H1 (cell line): ENCODE results near the gene FAM174B. TPM values are rescaled to one million over a fixed set of nuclear protein-coding genes. Genes with fewer than 3 reads are reported as not detected.

Experiments
- CTCF ChIA-PET: fragments of 300-600 bp; sonication (Branson Sonifier 250); formaldehyde crosslinking; loops from one replicate; lab custom pipeline; 2021; ENCODE audit not compliant: partially characterized antibody; lab: Charles Lee
- POLR2A ChIA-PET: fragments of 300-600 bp; sonication (Branson Sonifier 250); formaldehyde crosslinking; loops from one replicate; lab custom pipeline; 2021; ENCODE audit warnings: inconsistent platforms; ENCODE audit not compliant: partially characterized antibody; lab: Charles Lee
- DNase-seq, 2 experiments: peaks; one replicate each; pipeline versions ENCODE4 v3.0.0 to v3.0.0-alpha.2; 2010 to 2022; ENCODE audit warnings: low spot score in 2 of 2, low read depth in 1 of 2, mixed read lengths in 1 of 2
- FAIRE-seq: peaks from 2 replicates; lab custom pipeline; 2011; peaks lifted over from hg19 to GRCh38; lab: Jason Lieb, UNC
- H2AFZ ChIP-seq: 2 replicates; pipeline ENCODE4 v1.8.1; 2012; ENCODE audit warnings: low read length, inconsistent platforms
- H2AK5ac ChIP-seq: 2 replicates; pipeline ENCODE4 v1.6.1; 2013; ENCODE audit warnings: low read depth, low read length
- H2BK120ac ChIP-seq: replicated peaks from 2 replicates; pipeline ENCODE3; 2013; ENCODE audit warnings: low read depth, low read length, inconsistent platforms
- H2BK12ac ChIP-seq: 2 replicates; pipeline ENCODE4 v1.6.1; 2013; ENCODE audit warnings: low read depth, low read length
- H2BK15ac ChIP-seq: 2 replicates; pipeline ENCODE4 v1.6.1; 2013; ENCODE audit warnings: low read length
- H2BK20ac ChIP-seq: 2 replicates; pipeline ENCODE4 v1.6.1; 2013; ENCODE audit warnings: low read length
- H2BK5ac ChIP-seq: 2 replicates; pipeline ENCODE4 v1.6.1; 2013; ENCODE audit warnings: low read depth, low read length
- H3K14ac ChIP-seq: 2 replicates; pipeline ENCODE4 v1.6.1; 2013; ENCODE audit warnings: inconsistent platforms; ENCODE audit not compliant: insufficient read length
- H3K18ac ChIP-seq: 2 replicates; pipeline ENCODE4 v1.6.1; 2013; ENCODE audit warnings: low read length; ENCODE audit errors: extremely low read depth
- H3K23ac ChIP-seq: 2 replicates; pipeline ENCODE4 v1.6.1; 2013; ENCODE audit warnings: inconsistent platforms; ENCODE audit not compliant: insufficient read length
- H3K23me2 ChIP-seq: 2 replicates; pipeline ENCODE4 v1.6.1; 2013; ENCODE audit warnings: low read depth, low read length
- H3K27ac ChIP-seq: 2 replicates; pipeline ENCODE4 v1.6.1; 2011; ENCODE audit warnings: low read depth, low read length, inconsistent platforms
- H3K27me3 ChIP-seq, 4 experiments: replicated peaks in 1 of 4; 1 replicate in 1 of 4; 2 replicates in 3 of 4; pipeline versions ENCODE4 v1.6.1 to v1.8.1; 2011 to 2013; ENCODE audit warnings: low read length in 3 of 4, mild to moderate bottlenecking in 3 of 4, inconsistent platforms in 2 of 4, mixed read lengths in 2 of 4, moderate library complexity in 1 of 4; ENCODE audit not compliant: control insufficient read depth in 3 of 4, insufficient read depth in 3 of 4; ENCODE audit errors: extremely low read depth in 1 of 4
- H3K36me3 ChIP-seq, 4 experiments: 2 replicates each; pipeline versions ENCODE4 v1.6.1 to v1.8.1; 2011 to 2013; ENCODE audit warnings: mild to moderate bottlenecking in 4 of 4, low read length in 3 of 4, moderate library complexity in 2 of 4, control low read depth in 1 of 4, inconsistent platforms in 1 of 4; ENCODE audit not compliant: insufficient read depth in 4 of 4, control insufficient read depth in 2 of 4
- H3K4ac ChIP-seq: replicated peaks from 2 replicates; pipeline ENCODE3; 2013; ENCODE audit warnings: low read length, low read depth, mixed read lengths, inconsistent platforms; ENCODE audit not compliant: insufficient read length
- H3K4me1 ChIP-seq, 4 experiments: replicated peaks in 1 of 4; 1 replicate in 1 of 4; 2 replicates in 3 of 4; pipeline versions ENCODE4 v1.6.1 to v1.8.1; 2011 to 2013; ENCODE audit warnings: low read length in 3 of 4, inconsistent platforms in 2 of 4, mixed read lengths in 1 of 4; ENCODE audit not compliant: insufficient read depth in 4 of 4, control insufficient read depth in 3 of 4
- H3K4me2 ChIP-seq, 2 experiments: 2 replicates each; pipeline versions ENCODE4 v1.6.1 to v1.8.1; 2011 to 2013; ENCODE audit warnings: low read depth in 2 of 2, low read length in 2 of 2, control low read depth in 1 of 2, inconsistent platforms in 1 of 2, mild to moderate bottlenecking in 1 of 2; ENCODE audit not compliant: insufficient read depth in 1 of 2
- H3K4me3 ChIP-seq, 4 experiments: fragments of 200-600, 300-600 bp in 1 of 4; sonication (generic), shearing (Covaris generic), sonication (Bioruptor Twin) in 1 of 4; 2 replicates each; pipeline versions ENCODE4 v1.5.1 to v1.8.1; 2011 to 2016; ENCODE audit warnings: low read length in 4 of 4, low read depth in 3 of 4, control low read depth in 2 of 4, inconsistent platforms in 2 of 4, mild to moderate bottlenecking in 2 of 4, mixed read lengths in 1 of 4, moderate library complexity in 1 of 4; ENCODE audit not compliant: insufficient read depth in 2 of 4; ENCODE audit errors: extremely low read depth in 1 of 4
- H3K56ac ChIP-seq: replicated peaks from 2 replicates; pipeline ENCODE3; 2013; ENCODE audit warnings: low read depth, mild to moderate bottlenecking, mixed read lengths, low read length, inconsistent platforms; ENCODE audit not compliant: insufficient read length
- H3K79me1 ChIP-seq: 2 replicates; pipeline ENCODE4 v1.6.1; 2013; ENCODE audit warnings: low read depth, low read length, control low read depth
- H3K79me2 ChIP-seq, 2 experiments: 2 replicates each; pipeline versions ENCODE4 v1.6.1 to v1.8.1; 2012 to 2013; ENCODE audit warnings: low read length in 2 of 2, mild to moderate bottlenecking in 2 of 2, inconsistent platforms in 1 of 2; ENCODE audit not compliant: insufficient read depth in 2 of 2, control insufficient read depth in 1 of 2
- H3K9ac ChIP-seq, 4 experiments: replicated peaks in 1 of 4; 1 replicate in 1 of 4; 2 replicates in 3 of 4; pipeline versions ENCODE4 v1.6.1 to v1.8.1; 2011 to 2013; ENCODE audit warnings: low read depth in 3 of 4, low read length in 3 of 4, control low read depth in 2 of 4, mild to moderate bottlenecking in 2 of 4, moderate library complexity in 2 of 4, inconsistent platforms in 1 of 4; ENCODE audit errors: extremely low read depth in 1 of 4
- H3K9me3 ChIP-seq, 2 experiments: 2 replicates each; pipeline versions ENCODE4 v1.6.1 to v1.8.1; 2012 to 2013; ENCODE audit warnings: mild to moderate bottlenecking in 2 of 2, moderate library complexity in 2 of 2, control low read depth in 1 of 2, inconsistent platforms in 1 of 2, low read depth in 1 of 2, low read length in 1 of 2, mixed read lengths in 1 of 2; ENCODE audit not compliant: insufficient read depth in 2 of 2
- H4K20me1 ChIP-seq, 2 experiments: replicated peaks in 1 of 2; 2 replicates each; pipeline versions ENCODE3 to v1.8.1; 2011 to 2013; ENCODE audit warnings: inconsistent platforms in 2 of 2, low read length in 2 of 2, mild to moderate bottlenecking in 1 of 2; ENCODE audit not compliant: insufficient read depth in 2 of 2, control insufficient read depth in 1 of 2
- H4K5ac ChIP-seq: 2 replicates; pipeline ENCODE4 v1.6.1; 2013; ENCODE audit warnings: low read length, low read depth, mixed read lengths, inconsistent platforms; ENCODE audit not compliant: insufficient read length
- H4K8ac ChIP-seq: 2 replicates; pipeline ENCODE4 v1.8.0; 2013; ENCODE audit warnings: mild to moderate bottlenecking, moderate library complexity, low read length, inconsistent platforms; ENCODE audit not compliant: insufficient read depth; ENCODE audit errors: extremely low read depth
- H4K91ac ChIP-seq: replicated peaks from 2 replicates; pipeline ENCODE3; 2013; ENCODE audit warnings: low read length, mixed read lengths, inconsistent platforms; ENCODE audit not compliant: insufficient read length
- RBBP5 ChIP-seq: IDR thresholded peaks from 2 replicates; pipeline ENCODE4 v1.7.1; 2012; ENCODE audit warnings: low read depth, mild to moderate bottlenecking, inconsistent platforms, low read length, moderate library complexity, borderline replicate concordance
- WGBS, 2 experiments: shearing (Covaris generic) in 1 of 2; methylation state at CpG; one replicate each; pipeline versions ENCODE4 v1.1.6 to v1.1.7; 2013 to 2015; ENCODE audit warnings: low lambda C conversion rate in 2 of 2, mixed read lengths in 2 of 2, inconsistent platforms in 1 of 2, low coverage in 1 of 2, missing lambda C conversion rate in 1 of 2; ENCODE audit not compliant: insufficient replicate concordance in 2 of 2, insufficient coverage in 1 of 2, insufficient read length in 1 of 2; ENCODE audit errors: extremely low coverage in 1 of 2, missing lambda C conversion rate in 1 of 2; 5-methylcytosine and 5-hydroxymethylcytosine counted together
- polyA plus RNA-seq, 7 experiments: library from polyadenylated mRNA; depleted of rRNA in 3 of 7; stranded (reverse) in 5 of 7; unstranded in 2 of 7; fragments of >200 nt in 5 of 7; fragments of 200-250 nt in 2 of 7; gene quantifications; 1 replicate in 5 of 7; 2 replicates in 1 of 7; 4 replicates in 1 of 7; pipeline versions ENCODE4 v1.2.1 to v1.2.3, GENCODE V29; 2011 to 2013; ENCODE audit warnings: missing spikeins in 2 of 7, mixed read lengths in 2 of 7
- total RNA-seq: library from RNA; stranded (reverse); fragmentation: NEBNext Ultra II Directional; extraction: Animal tissue kit (Norgen Biotek cat#: 25700); gene quantifications from 2 replicates; pipeline ENCODE4 v1.2.1, GENCODE V29; 2021

Gene FAM174B
- total and polyA plus RNA-seq, 2 of the 8 experiments (the other 6 are each of a cell fraction or from before 2014, with no cell fraction given): 9.3 to 35.2 TPM

DNA sequence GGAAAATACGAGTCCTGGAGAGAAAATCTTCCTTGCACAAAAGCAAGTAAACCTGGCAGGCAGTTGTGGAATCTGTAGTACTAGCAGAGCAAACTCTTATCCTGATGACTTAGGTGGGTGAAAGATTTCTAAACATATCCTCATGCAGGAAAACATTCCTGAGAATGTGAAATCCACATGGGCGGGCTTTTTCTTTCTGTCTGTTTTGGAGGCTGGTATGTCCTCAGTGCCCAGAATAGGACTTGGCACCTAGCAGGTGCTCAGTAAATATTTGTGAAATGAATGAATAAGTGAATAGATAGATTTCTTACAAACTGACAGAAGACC lies 53.3 kb downstream of the FAM174B start:
- Histone ChIP-seq H4K91ac (no peak overlapping the region), H2BK20ac (no peak overlapping the region), H3K4me2 (no peak overlapping the region), H4K8ac (no peak overlapping the region; the same call in 1 of the 2 replicates), H3K27me3 (no peaks in the 10 kb centered on the region; a peak in 1 of 7 replicates), H2BK5ac (no peak overlapping the region), H2BK120ac (no peak overlapping the region), H3K9ac (no peak overlapping the region), H4K20me1 (no peaks in the 10 kb centered on the region), H3K56ac (no peak overlapping the region), H3K79me2 (no peaks in the 10 kb centered on the region), H3K27ac (no peak overlapping the region), H3K9me3 (peaks cover 4 to 7% of the 10 kb centered on the region in 2 experiments; a peak in 2 of 4 replicates), H3K4ac (no peak overlapping the region), H3K79me1 (no peaks in the 10 kb centered on the region), H3K4me1 (no peaks in the 10 kb centered on the region), H2BK12ac (no peak overlapping the region), H3K14ac (no peak overlapping the region), H3K4me3 (no peak overlapping the region), H2AK5ac (no peak overlapping the region), H2BK15ac (no peak overlapping the region), H3K23me2 (no peaks in the 10 kb centered on the region), H3K36me3 (no peaks in the 10 kb centered on the region), H4K5ac (no peak overlapping the region), H3K18ac (no peak overlapping the region), H2AFZ (no peak overlapping the region), H3K23ac (no peak overlapping the region)
- ChIA-PET CTCF (interaction anchor here (1.4 kb wide), 1 partner anchor 91 kb away, joined by 3 read pairs; no protein-coding TSS in a partner anchor), POLR2A (no interaction called here)
- WGBS, 2 experiments: 84% methylated on average over 2 of the region's 2 CpGs; no CpG with 5 or more reads in 1 of the 2 experiments
- FAIRE-seq (no peak), DNase-seq (no peak)
- no peak for TF ChIP-seq RBBP5
